Right kidney (tissue), 1 donor: ENCODE results near the gene DOCK7.
A peak's percentile ranks its signal among the peaks of the same experiment; 100 is the strongest.
"Not testable (repeated sequence)": the region's sequence is repeated elsewhere in the genome, so short reads cannot be mapped to it uniquely, and the experiment has no call there.

Experiments used
- DNase-seq: peaks from one replicate; pipeline ENCODE4 v3.0.0-alpha.2; 2016

The DOCK7 gene

GRCh38 chr1:62706985-62707743 lies 19.0 kb upstream of the DOCK7 start:
- DNase-seq, result no peak

GRCh38 chr1:62698161-62698560 lies 10.0 kb upstream of the DOCK7 start:
- DNase-seq, result not testable (repeated sequence)

GRCh38 chr1:62694479-62694878 lies 6.3 kb upstream of the DOCK7 start:
- DNase-seq, result not testable (repeated sequence)

GRCh38 chr1:62693123-62693522 lies 4.9 kb upstream of the DOCK7 start:
- DNase-seq, result no peak

- no peak for DNase-seq
These were observed 3.1 kb upstream of the DOCK7 start for GRCh38 chr1:62691062-62691844.

GRCh38 chr1:62689524-62689923 lies 1.3 kb upstream of the DOCK7 start:
- DNase-seq, result no peak

- DNase-seq, result no peak
These were observed 500 bp upstream of the DOCK7 start for GRCh38 chr1:62688687-62689085.

- peak; percentile 83 for DNase-seq
These were observed 724 bp downstream of the DOCK7 start for GRCh38 chr1:62687421-62687902.

- DNase-seq, result no peak
These were observed 1.4 kb downstream of the DOCK7 start for GRCh38 chr1:62686822-62687221.

GRCh38 chr1:62685431-62685859 lies 2.7 kb downstream of the DOCK7 start:
- no peak for DNase-seq

GRCh38 chr1:62682531-62682930 lies 5.7 kb downstream of the DOCK7 start:
- DNase-seq, result no peak

- not testable (repeated sequence) for DNase-seq
These were observed 7.2 kb downstream of the DOCK7 start for GRCh38 chr1:62680992-62681391.

GRCh38 chr1:62677822-62678221 lies 10.4 kb downstream of the DOCK7 start:
- not testable (repeated sequence) for DNase-seq

GRCh38 chr1:62676611-62677356 lies 11.4 kb downstream of the DOCK7 start:
- no peak for DNase-seq

GRCh38 chr1:62673629-62674028 lies 14.6 kb downstream of the DOCK7 start:
- no peak for DNase-seq

- DNase-seq, result no peak
These were observed 16.2 kb downstream of the DOCK7 start for GRCh38 chr1:62672029-62672428.

- no peak for DNase-seq
These were observed 33.4 kb downstream of the DOCK7 start for GRCh38 chr1:62654744-62655143.

GRCh38 chr1:62652387-62652786 lies 35.8 kb downstream of the DOCK7 start:
- DNase-seq, result no peak

GRCh38 chr1:62643283-62643682 lies 44.9 kb downstream of the DOCK7 start:
- no peak for DNase-seq

- no peak for DNase-seq
These were observed 50.6 kb downstream of the DOCK7 start for GRCh38 chr1:62637392-62638105.

- no peak for DNase-seq
These were observed 59.7 kb downstream of the DOCK7 start for GRCh38 chr1:62628506-62628905.

- DNase-seq, result no peak
These were observed 62.8 kb downstream of the DOCK7 start for GRCh38 chr1:62625415-62625814.
